GM23338 (cell line): ENCODE data around the gene HOXA11. TPM values are rescaled to one million over a fixed set of nuclear protein-coding genes. Genes with fewer than 3 reads are reported as not detected.

Experiments
- CTCF ChIP-seq, 2 experiments: fragments of 200-600 bp in 1 of 2; sonication (generic) in 1 of 2; conservative IDR thresholded peaks; 2 replicates each; pipeline versions ENCODE4 v1.5.1 to v1.6.1; 2016 to 2017; ENCODE audit warnings: antibody characterized with exemption in 2 of 2, low read depth in 2 of 2, mild to moderate bottlenecking in 2 of 2, moderate library complexity in 1 of 2
- EZH2phosphoT487 ChIP-seq: fragments of 200-600 bp; sonication (generic); IDR thresholded peaks from one replicate; pipeline ENCODE4 v1.8.1; 2018; ENCODE audit warnings: antibody characterized with exemption; ENCODE audit not compliant: unreplicated experiment
- REST ChIP-seq: IDR thresholded peaks from one replicate; pipeline ENCODE4 v1.6.1; 2018; ENCODE audit warnings: antibody characterized with exemption; ENCODE audit not compliant: unreplicated experiment
- STAT1 ChIP-seq: IDR thresholded peaks from one replicate; pipeline ENCODE4 v1.6.1; 2016; ENCODE audit warnings: antibody characterized with exemption; ENCODE audit not compliant: unreplicated experiment
- ZNF114 ChIP-seq: fragments of 250-450 bp; sonication (Bioruptor Pico); IDR thresholded peaks from 2 replicates; pipeline ENCODE4 v1.5.0; 2020; ENCODE audit warnings: mild to moderate bottlenecking, moderate library complexity
- ZNF462 ChIP-seq: fragments of 250-450 bp; sonication (Bioruptor Pico); IDR thresholded peaks from 2 replicates; pipeline ENCODE4 v1.5.0; 2020; ENCODE audit warnings: mild to moderate bottlenecking, moderate library complexity
- polyA plus RNA-seq: library from polyadenylated mRNA; unstranded; fragments of >200 nt; fragmentation: Nextera tagmentation; extraction: Ambion mirVana; gene quantifications from 2 replicates; pipeline ENCODE4 v1.2.1, GENCODE V29; 2016
- total RNA-seq: library from RNA; depleted of rRNA; stranded (reverse); fragments of >200 nt; shearing (Covaris generic); gene quantifications from 2 replicates; pipeline ENCODE4 v1.2.3, GENCODE V29; 2014

HOXA11 gene
- total and polyA plus RNA-seq, 2 experiments from 2014 or later: not detected

DNA sequence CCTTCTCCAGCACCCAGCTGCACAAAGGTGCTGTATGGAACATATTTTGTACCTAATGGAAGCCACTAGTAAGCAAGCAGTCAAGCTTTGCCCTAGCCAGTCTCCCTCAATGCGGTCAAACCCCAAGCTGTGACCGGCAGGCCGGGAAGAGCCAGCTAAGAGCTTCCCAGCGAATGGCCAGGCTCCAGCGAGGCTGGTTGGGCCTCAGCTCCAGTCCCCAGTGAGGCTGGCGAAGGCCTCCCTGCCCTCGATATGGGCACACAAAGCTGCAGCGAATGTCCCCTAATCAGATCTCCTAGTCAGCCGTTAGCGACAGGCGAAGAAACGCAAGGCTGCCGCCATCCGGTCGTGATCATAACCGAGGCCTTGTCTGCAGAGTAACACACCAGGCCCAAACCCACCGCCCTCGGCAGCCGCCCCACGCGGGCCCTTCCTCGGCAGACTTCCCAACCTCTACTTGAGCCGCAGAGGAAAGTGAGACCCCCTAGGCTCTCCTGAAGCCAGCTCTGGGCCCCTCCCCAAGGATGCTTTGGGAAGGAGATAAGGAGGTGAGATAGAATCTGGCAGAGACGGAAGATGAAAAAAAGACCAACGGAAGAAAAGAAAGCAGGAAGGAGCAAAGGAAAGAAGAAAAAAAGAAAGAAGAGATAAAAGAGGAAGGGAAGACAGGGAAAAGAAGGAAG lies 16.6 kb downstream of the HOXA11 start (continued):
- no peak for TF ChIP-seq ZNF462
- TF ChIP-seq ZNF114 (CRISPR knock-in tag): no peak
- TF ChIP-seq REST: no peak
- peak; percentile 89 for TF ChIP-seq EZH2phosphoT487
- peak in 1 of 2 experiments; percentile 7; a peak in 1 of 4 replicates for TF ChIP-seq CTCF (conservative IDR thresholded peaks at IDR 0.05; ENCODE audit: low read depth in 2 of 2)
- TF ChIP-seq STAT1: no peak
